HepG2 (cell line): ENCODE measurements around the gene MYLK3. TPM values are rescaled to one million over a fixed set of nuclear protein-coding genes. Genes with fewer than 3 reads are reported as not detected.
A peak's percentile ranks its signal among the peaks of the same experiment; 100 is the strongest.
"Not testable (repeated sequence)": the region's sequence is repeated elsewhere in the genome, so short reads cannot be mapped to it uniquely, and the experiment has no call there.

Experiments
- ATAC-seq: fragments of 200-7000 bp; cut with Tn5 transposase; 3 replicates; pipeline ENCODE4 v1.9.1; 2020; ENCODE audit warnings: mild to moderate bottlenecking, moderate library complexity
- BruUV-seq: library from RNA; stranded (reverse); fragments of 400-500 nt; replicated peaks from 2 replicates; lab custom pipeline; 2021; lab: Mats Ljungman, UMichigan
- CTCF ChIA-PET: fragments of 300-600 bp; formaldehyde crosslinking; extraction: SDS; loops from one replicate; lab custom pipeline; 2021; ENCODE audit warnings: low total read pairs, inconsistent platforms, low intra/inter-chr PET ratio; lab: Yijun Ruan, JAX
- POLR2A ChIA-PET: fragments of 350-600 bp; sonication (Branson Sonifier 250); formaldehyde crosslinking; loops from one replicate; lab custom pipeline; 2020; ENCODE audit warnings: antibody characterized with exemption, inconsistent platforms; lab: Yijun Ruan, JAX
- DNase-seq: peaks from one replicate; pipeline ENCODE4 v3.0.0-alpha.2; 2015; ENCODE audit warnings: low spot score
- FAIRE-seq: peaks from 3 replicates; lab custom pipeline; 2011; peaks lifted over from hg19 to GRCh38; lab: Jason Lieb, UNC
- H2AFZ ChIP-seq: one replicate; pipeline ENCODE4 v1.6.1; 2011; ENCODE audit warnings: low read length, inconsistent platforms
- H3K27ac ChIP-seq: fragments of 300-600 bp; 3 replicates; pipeline ENCODE4 v1.8.0; 2011; ENCODE audit warnings: mixed run types, mild to moderate bottlenecking, mixed read lengths, low read length, inconsistent platforms; ENCODE audit not compliant: insufficient read depth; ENCODE audit errors: extremely low read length
- H3K27me3 ChIP-seq, 2 experiments: fragments of 200-600 bp in 1 of 2; 2 replicates in 1 of 2; 3 replicates in 1 of 2; pipeline versions ENCODE4 v1.6.0 to v1.8.0; 2011; ENCODE audit warnings: low read length in 2 of 2, mild to moderate bottlenecking in 2 of 2, moderate library complexity in 2 of 2, inconsistent platforms in 1 of 2; ENCODE audit not compliant: insufficient read depth in 2 of 2, control insufficient read depth in 1 of 2
- H3K36me3 ChIP-seq, 2 experiments: fragments of 200-600 bp in 1 of 2; replicated peaks in 1 of 2; 2 replicates in 1 of 2; 3 replicates in 1 of 2; pipeline versions ENCODE4 v1.5.1 to v1.8.0; 2011; ENCODE audit warnings: low read length in 2 of 2, inconsistent platforms in 1 of 2; ENCODE audit not compliant: insufficient read depth in 2 of 2, control insufficient read depth in 1 of 2
- H3K4me1 ChIP-seq: 2 replicates; pipeline ENCODE4 v1.5.1; 2012; ENCODE audit warnings: low read length, inconsistent platforms; ENCODE audit not compliant: insufficient read depth
- H3K4me2 ChIP-seq: 2 replicates; pipeline ENCODE4 v1.6.0; 2011; ENCODE audit warnings: low read depth, low read length, inconsistent platforms
- H3K4me3 ChIP-seq, 3 experiments: fragments of 200-600 bp in 1 of 3; sonication (generic), shearing (Covaris generic) in 1 of 3; replicated peaks in 1 of 3; 2 replicates each; pipeline ENCODE4 v1.5.1; 2011 to 2016; ENCODE audit warnings: low read length in 3 of 3, inconsistent platforms in 2 of 3, low read depth in 2 of 3, mild to moderate bottlenecking in 2 of 3, control low read depth in 1 of 3, mixed read lengths in 1 of 3; ENCODE audit not compliant: insufficient read depth in 1 of 3
- H3K79me2 ChIP-seq: one replicate; pipeline ENCODE4 v1.6.1; 2011; ENCODE audit warnings: low read length, inconsistent platforms; ENCODE audit not compliant: insufficient read depth
- H3K9ac ChIP-seq: 2 replicates; pipeline ENCODE4 v1.6.0; 2011; ENCODE audit warnings: mild to moderate bottlenecking, low read depth, low read length, inconsistent platforms; ENCODE audit not compliant: insufficient read depth
- H3K9me3 ChIP-seq: 2 replicates; pipeline ENCODE4 v1.5.1; 2012; ENCODE audit warnings: mild to moderate bottlenecking, low read length
- H4K20me1 ChIP-seq: 2 replicates; pipeline ENCODE4 v1.6.0; 2011; ENCODE audit warnings: inconsistent platforms, mild to moderate bottlenecking, low read length, moderate library complexity; ENCODE audit not compliant: insufficient read depth
- HNF4A ChIP-seq: sonication (generic); formaldehyde crosslinking; IDR thresholded peaks from 2 replicates; pipeline ENCODE4 v1.4.0; 2020; ENCODE audit warnings: missing genetic modification reagents
- MED1 ChIP-seq: sonication (generic); formaldehyde crosslinking; IDR thresholded peaks from 2 replicates; pipeline ENCODE4 v1.4.0; 2020; ENCODE audit warnings: missing genetic modification reagents
- PAXIP1 ChIP-seq: sonication (generic); formaldehyde crosslinking; conservative IDR thresholded peaks from 2 replicates; pipeline ENCODE4 v1.4.0; 2020; ENCODE audit warnings: mild to moderate bottlenecking, missing genetic modification reagents, moderate library complexity
- SOX5 ChIP-seq: IDR thresholded peaks from 2 replicates; pipeline ENCODE4 v1.6.1; 2016; ENCODE audit warnings: borderline replicate concordance
- WGBS: methylation state at CpG from one replicate; pipeline ENCODE4 v1.1.6; 2017; ENCODE audit warnings: low lambda C conversion rate; 5-methylcytosine and 5-hydroxymethylcytosine counted together
- in situ Hi-C: cut with HindIII; loops from 2 replicates; pipeline ENCODE4 v1.10.0; 2017; ENCODE audit warnings: low pct_unique_long_range_greater_than_20kb; ENCODE audit not compliant: extremely low pct_ligation_motif_present
- intact Hi-C: fragments of 100-400 bp; cut with micrococcal nuclease; formaldehyde crosslinking; loops from one replicate; pipeline ENCODE4 v1.10.0; 2022; ENCODE audit not compliant: unreplicated experiment
- polyA plus RNA-seq, 8 experiments: library from polyadenylated mRNA; depleted of rRNA in 3 of 8; stranded (reverse) in 7 of 8; unstranded in 1 of 8; fragments of >200 nt; fragmentation: Illumina TruSeq in 4 of 8; extraction: Trizol in 4 of 8; gene quantifications; 2 replicates each; pipeline versions ENCODE4 v1.2.1 to v1.2.3, GENCODE V29; 2011 to 2016; ENCODE audit warnings: low read depth in 4 of 8, missing spikeins in 1 of 8, mixed read lengths in 1 of 8; ENCODE audit not compliant: insufficient read depth in 1 of 8
- total RNA-seq, 5 experiments: library from RNA; depleted of rRNA; stranded (reverse); fragments of >200 nt; fragmentation: Illumina TruSeq; extraction: Trizol; gene quantifications; 2 replicates each; pipeline ENCODE4 v1.2.3, GENCODE V29; 2016; ENCODE audit warnings: low read depth in 1 of 5

Gene MYLK3
- total and polyA plus RNA-seq, 2 of the 13 experiments (the other 11 are each of a cell fraction or from before 2014, with no cell fraction given), result 0.04 to 0.18 TPM

- ATAC-seq, FAIRE-seq, H3K4me2 ChIP-seq, DNase-seq, H3K9ac ChIP-seq, H2AFZ ChIP-seq, H3K9me3 ChIP-seq, H3K27ac ChIP-seq, H3K4me3 ChIP-seq, H3K27me3 ChIP-seq, POLR2A ChIA-PET, CTCF ChIA-PET, BruUV-seq, in situ Hi-C loops, intact Hi-C loops: not testable (repeated sequence)
- Histone ChIP-seq H3K79me2 (peaks cover 61% of the 10 kb centered on the region), H3K36me3 (peaks cover 9 to 26% of the 10 kb centered on the region in 2 experiments; a peak in 4 of 5 replicates), H4K20me1 (peaks cover 32% of the 10 kb centered on the region), H3K4me1 (peaks cover 96% of the 10 kb centered on the region)
- TF ChIP-seq PAXIP1 (CRISPR knock-in tag) (peak; percentile 30; the same call in 1 of the 2 replicates), HNF4A (CRISPR knock-in tag) (peak; percentile 61; the same call in 1 of the 2 replicates)
- 39% methylated on average over 2 of the region's 2 CpGs for WGBS
Observed at GRCh38 chr16:46681867-46682266, 66.3 kb downstream of the MYLK3 start.

GRCh38 chr16:46677943-46678342 lies 70.2 kb downstream of the MYLK3 start:
- intact Hi-C loops, H2AFZ ChIP-seq, H3K27me3 ChIP-seq, H3K4me2 ChIP-seq, H3K4me3 ChIP-seq, H3K9me3 ChIP-seq, FAIRE-seq, ATAC-seq, H4K20me1 ChIP-seq, H3K9ac ChIP-seq, in situ Hi-C loops, H3K27ac ChIP-seq, CTCF ChIA-PET, DNase-seq: not testable (repeated sequence)
- H3K36me3 ChIP-seq, result peaks cover 13 to 54% of the 10 kb centered on the region in 2 experiments
- WGBS, result 88% methylated on average over 1 of the region's 1 CpG
- H3K79me2 ChIP-seq, result peaks cover 22% of the 10 kb centered on the region
- TSS peak; percentile 14 for BruUV-seq
- H3K4me1 ChIP-seq, result peaks cover 56% of the 10 kb centered on the region
- POLR2A ChIA-PET, result interaction anchor here (1.0 to 1.3 kb wide), 2 partner anchors 12 to 112 kb away, joined by 3 to 4 read pairs; partner anchors contain the start of gene ORC6
- TF ChIP-seq SOX5 (CRISPR knock-in tag) (peak; percentile 23; the same call in 1 of the 2 replicates), MED1 (CRISPR knock-in tag) (0 out of 2 replicates have a peak, but pooled peaks have one; percentile 10)
